GM12892 (cell line): Measurements from ENCODE around the gene SIK2.

Experiments used
- POLR2A ChIP-seq: IDR thresholded peaks from 2 replicates; pipeline ENCODE4 v1.6.1; 2011; ENCODE audit warnings: low read depth, low read length, control low read depth
- POLR2AphosphoS5 ChIP-seq: IDR thresholded peaks from 2 replicates; pipeline ENCODE4 v1.6.1; 2011; ENCODE audit warnings: low read depth, low read length, control low read depth

GRCh38 chr11:111765320-111765983, 163.2 kb downstream of the SIK2 start:
- TF ChIP-seq POLR2A (no peak), POLR2AphosphoS5 (no peak)
